Neural crest cell (in vitro differentiated cells): ENCODE measurements around the gene PLEKHN1. TPM values are rescaled to one million over a fixed set of nuclear protein-coding genes. Genes with fewer than 3 reads are reported as not detected.
"Not testable (repeated sequence)": the region's sequence is repeated elsewhere in the genome, so short reads cannot be mapped to it uniquely, and the experiment has no call there.

Experiments
- DNase-seq: peaks from one replicate; pipeline ENCODE4 v3.0.0; 2021; ENCODE audit warnings: low read depth, mixed read lengths, low spot score
- H3K27ac Mint-ChIP-seq: one replicate; pipeline ENCODE4 v1.8.0; 2021; ENCODE audit warnings: mild to moderate bottlenecking, mixed read lengths; ENCODE audit not compliant: unreplicated experiment
- H3K27me3 Mint-ChIP-seq: 2 replicates; pipeline ENCODE4 v1.8.0; 2021; ENCODE audit warnings: low read depth, mild to moderate bottlenecking, mixed read lengths
- H3K36me3 Mint-ChIP-seq: 2 replicates; pipeline ENCODE4 v1.8.0; 2021; ENCODE audit warnings: low read depth, mild to moderate bottlenecking, mixed read lengths
- H3K4me1 Mint-ChIP-seq: 2 replicates; pipeline ENCODE4 v1.8.0; 2021; ENCODE audit warnings: mixed read lengths
- H3K4me3 Mint-ChIP-seq: one replicate; pipeline ENCODE4 v1.8.0; 2021; ENCODE audit warnings: mild to moderate bottlenecking, mixed read lengths
- H3K9me3 Mint-ChIP-seq: 2 replicates; pipeline ENCODE4 v1.8.0; 2021; ENCODE audit warnings: mixed read lengths
- total RNA-seq: library from RNA; stranded (reverse); gene quantifications from 2 replicates; pipeline ENCODE4 v1.2.1, GENCODE V29; 2021
- TF ChIP-seq, protein P1 (sequence below): fragments of 200-600 bp; sonication (generic); conservative IDR thresholded peaks from 2 replicates; pipeline ENCODE4 v1.5.0; 2021; ENCODE audit warnings: antibody characterized with exemption, mild to moderate bottlenecking

PLEKHN1 gene
- total RNA-seq, 1 donor from 2014 or later, result not detected

DNA sequence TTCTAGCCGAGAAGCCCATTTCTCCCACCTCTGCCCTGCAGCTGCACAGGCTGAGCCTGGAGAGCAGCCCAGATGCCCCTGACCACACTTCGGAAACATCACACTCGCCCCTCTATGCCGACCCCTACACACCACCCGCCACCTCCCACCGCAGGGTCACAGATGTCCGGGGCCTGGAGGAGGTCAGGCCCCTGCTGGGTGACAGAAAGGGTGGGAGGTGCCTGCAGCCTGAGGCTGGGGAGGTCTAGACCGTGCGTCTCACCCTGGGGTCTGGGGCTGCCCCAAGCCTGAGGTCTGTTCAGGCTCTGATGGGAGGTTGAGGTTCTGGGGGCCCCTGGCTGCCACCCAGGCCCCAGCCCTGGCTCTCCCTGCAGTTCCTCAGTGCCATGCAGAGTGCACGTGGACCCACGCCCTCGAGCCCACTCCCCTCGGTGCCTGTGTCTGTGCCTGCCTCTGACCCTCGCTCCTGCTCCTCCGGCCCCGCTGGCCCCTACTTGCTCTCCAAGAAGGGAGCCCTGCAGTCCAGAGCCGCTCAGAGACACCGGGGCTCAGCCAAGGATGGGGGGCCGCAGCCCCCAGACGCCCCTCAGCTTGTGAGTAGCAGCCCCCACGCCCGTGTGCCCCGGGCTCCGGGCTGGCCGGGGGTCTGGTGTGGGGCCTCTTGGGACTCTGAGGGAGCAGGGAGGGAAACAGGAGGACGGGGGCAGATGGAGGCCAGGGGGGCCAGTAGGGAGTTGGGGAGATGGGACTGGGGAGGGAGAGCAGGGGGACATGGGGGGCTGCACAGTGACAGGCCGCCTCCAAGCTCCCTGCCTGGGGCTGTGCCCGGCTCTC, 7.4 kb downstream of the PLEKHN1 start:
- DNase-seq, result no peak
- Mint-ChIP-seq H3K36me3 (peaks cover 3% of the 10 kb centered on the region), H3K9me3 (peaks cover 3% of the 10 kb centered on the region), H3K27me3 (peaks cover 47% of the 10 kb centered on the region), H3K4me1 (peaks cover 3% of the 10 kb centered on the region), H3K27ac (no peak overlapping the region), H3K4me3 (no peak overlapping the region)
- TF ChIP-seq, protein P1, sequence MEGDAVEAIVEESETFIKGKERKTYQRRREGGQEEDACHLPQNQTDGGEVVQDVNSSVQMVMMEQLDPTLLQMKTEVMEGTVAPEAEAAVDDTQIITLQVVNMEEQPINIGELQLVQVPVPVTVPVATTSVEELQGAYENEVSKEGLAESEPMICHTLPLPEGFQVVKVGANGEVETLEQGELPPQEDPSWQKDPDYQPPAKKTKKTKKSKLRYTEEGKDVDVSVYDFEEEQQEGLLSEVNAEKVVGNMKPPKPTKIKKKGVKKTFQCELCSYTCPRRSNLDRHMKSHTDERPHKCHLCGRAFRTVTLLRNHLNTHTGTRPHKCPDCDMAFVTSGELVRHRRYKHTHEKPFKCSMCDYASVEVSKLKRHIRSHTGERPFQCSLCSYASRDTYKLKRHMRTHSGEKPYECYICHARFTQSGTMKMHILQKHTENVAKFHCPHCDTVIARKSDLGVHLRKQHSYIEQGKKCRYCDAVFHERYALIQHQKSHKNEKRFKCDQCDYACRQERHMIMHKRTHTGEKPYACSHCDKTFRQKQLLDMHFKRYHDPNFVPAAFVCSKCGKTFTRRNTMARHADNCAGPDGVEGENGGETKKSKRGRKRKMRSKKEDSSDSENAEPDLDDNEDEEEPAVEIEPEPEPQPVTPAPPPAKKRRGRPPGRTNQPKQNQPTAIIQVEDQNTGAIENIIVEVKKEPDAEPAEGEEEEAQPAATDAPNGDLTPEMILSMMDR, result no peak

DNA sequence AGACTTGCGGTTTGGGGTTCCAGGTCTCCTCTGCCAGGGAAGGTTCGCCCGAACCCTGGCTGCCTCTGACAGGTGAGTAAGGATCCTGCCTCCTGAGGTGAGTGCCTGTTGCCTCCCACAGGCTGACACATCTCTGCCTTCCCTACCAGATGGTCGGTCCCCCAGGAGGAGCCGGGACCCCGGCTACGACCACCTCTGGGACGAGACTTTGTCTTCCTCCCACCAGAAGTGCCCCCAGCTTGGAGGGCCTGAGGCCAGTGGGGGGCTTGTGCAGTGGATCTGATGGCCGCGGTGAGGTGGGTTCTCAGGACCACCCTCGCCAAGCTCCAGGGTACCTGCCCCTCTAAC, 8.0 kb downstream of the PLEKHN1 start:
- Mint-ChIP-seq H3K9me3 (peaks cover 3% of the 10 kb centered on the region), H3K4me1 (peaks cover 3% of the 10 kb centered on the region), H3K4me3 (no peak overlapping the region), H3K27me3 (peaks cover 41% of the 10 kb centered on the region), H3K36me3 (peaks cover 3% of the 10 kb centered on the region), H3K27ac (no peak overlapping the region)
- no peak for DNase-seq
- TF ChIP-seq, protein P1, result no peak

DNA sequence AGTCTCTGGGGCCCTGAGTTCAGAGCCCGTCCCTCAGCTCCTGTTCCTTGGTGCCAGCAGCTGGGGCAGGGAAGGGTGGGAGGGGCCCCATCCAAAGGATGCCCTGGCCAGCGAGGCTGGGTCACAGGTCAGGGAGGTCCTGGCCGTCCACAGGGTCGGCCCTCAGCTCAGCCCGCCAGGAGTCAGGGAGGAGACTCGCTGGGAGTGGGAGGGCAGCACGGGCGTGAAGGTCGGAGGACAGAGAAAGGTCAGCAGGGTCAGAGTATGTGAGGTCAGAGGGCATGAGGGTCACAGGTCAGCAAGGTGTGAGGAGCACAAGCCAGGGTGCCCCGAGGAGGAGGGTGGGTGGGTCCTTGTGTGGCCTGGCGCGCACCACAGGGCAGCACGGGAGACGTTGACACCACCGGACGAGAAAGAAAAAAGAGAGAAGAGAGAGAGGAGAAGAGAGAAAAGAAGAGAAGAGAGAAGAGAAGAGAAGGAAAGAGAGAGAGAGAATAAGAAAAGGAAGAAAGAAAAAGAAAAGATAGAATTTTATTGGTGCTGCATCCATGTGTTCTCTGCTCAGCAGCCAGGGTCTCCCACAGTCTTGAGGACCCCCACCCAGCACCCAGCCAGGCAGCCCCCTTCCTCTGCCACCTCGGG, 8.5 kb downstream of the PLEKHN1 start:
- H3K4me3 Mint-ChIP-seq, result no peak overlapping the region
- peaks cover 35% of the 10 kb centered on the region for H3K27me3 Mint-ChIP-seq
- no peak for DNase-seq
- peaks cover 3% of the 10 kb centered on the region for H3K4me1 Mint-ChIP-seq
- TF ChIP-seq, protein P1, result no peak
- no peak overlapping the region for H3K27ac Mint-ChIP-seq
- H3K36me3 Mint-ChIP-seq, result peaks cover 3% of the 10 kb centered on the region
- peaks cover 3% of the 10 kb centered on the region for H3K9me3 Mint-ChIP-seq

DNA sequence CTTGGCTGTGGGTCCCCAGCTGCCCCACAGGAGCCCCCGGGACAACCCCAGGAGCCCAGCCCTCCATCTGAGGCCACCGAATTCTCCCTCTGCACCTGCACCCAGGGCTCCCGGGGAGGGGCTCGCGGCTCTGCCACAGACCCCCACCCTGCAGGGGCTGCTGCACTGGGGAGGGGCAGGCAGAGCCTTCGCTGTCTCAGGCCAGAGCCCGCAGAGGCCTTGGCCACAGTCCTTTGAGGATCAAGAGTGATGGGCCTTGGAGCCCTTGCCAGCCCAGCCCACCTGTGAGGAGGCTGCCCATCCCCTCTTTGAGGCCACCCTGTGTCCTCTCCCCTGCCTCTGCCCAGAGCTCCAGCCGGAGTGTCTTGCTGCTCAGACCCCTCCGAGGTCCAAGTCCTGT, 9.1 kb downstream of the PLEKHN1 start:
- Mint-ChIP-seq H3K27me3 (peaks cover 30% of the 10 kb centered on the region), H3K27ac (no peak overlapping the region), H3K36me3 (peaks cover 3% of the 10 kb centered on the region), H3K4me3 (no peak overlapping the region), H3K9me3 (peaks cover 3% of the 10 kb centered on the region), H3K4me1 (peaks cover 3% of the 10 kb centered on the region)
- TF ChIP-seq, protein P1, result no peak
- no peak for DNase-seq

DNA sequence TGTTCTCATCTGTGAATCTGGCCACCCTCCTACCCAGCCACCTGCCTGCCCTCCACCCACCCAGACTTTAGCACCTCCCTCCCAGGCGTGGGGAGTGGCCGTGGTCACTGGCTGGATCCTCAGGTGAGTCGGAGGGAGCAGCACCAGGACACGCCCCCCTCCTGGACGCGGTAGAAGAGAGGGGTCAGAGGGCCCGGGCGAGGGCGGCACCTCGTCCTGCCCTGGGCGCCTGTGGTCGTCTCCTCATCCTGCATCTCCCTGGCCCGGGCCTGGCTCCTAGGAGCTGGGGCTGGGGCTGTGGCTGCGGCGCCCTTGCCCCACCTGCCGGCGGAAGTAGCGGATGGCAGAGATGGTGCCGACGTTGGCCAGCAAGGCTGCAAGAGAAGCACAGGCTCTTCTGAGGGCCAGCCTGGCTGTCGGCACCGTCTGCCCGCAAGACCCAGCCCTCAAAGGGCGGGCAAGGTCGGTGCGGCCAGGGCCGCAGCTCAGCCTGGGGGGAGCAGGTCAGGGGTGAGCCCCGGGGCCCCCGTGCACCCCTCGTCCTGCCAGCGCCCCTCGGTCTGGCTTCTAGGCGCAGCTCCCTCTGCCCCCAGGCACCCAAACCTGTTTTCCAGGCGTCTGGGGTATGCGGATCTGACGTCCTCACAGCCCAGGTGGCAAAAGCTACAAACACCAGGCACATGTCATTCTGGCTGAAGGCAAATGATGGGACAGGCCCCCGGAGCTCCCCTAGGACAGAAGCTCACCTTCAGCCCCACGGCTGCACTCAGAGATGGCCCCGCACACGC, 9.8 kb downstream of the PLEKHN1 start:
- no peak overlapping the region for H3K27ac Mint-ChIP-seq
- H3K4me1 Mint-ChIP-seq, result peaks cover 3% of the 10 kb centered on the region
- H3K4me3 Mint-ChIP-seq, result no peak overlapping the region
- peaks cover 28% of the 10 kb centered on the region for H3K27me3 Mint-ChIP-seq
- DNase-seq, result peak; percentile 71
- H3K9me3 Mint-ChIP-seq, result peaks cover 3% of the 10 kb centered on the region
- peaks cover 3% of the 10 kb centered on the region for H3K36me3 Mint-ChIP-seq
- TF ChIP-seq, protein P1, result peak; percentile 82

DNA sequence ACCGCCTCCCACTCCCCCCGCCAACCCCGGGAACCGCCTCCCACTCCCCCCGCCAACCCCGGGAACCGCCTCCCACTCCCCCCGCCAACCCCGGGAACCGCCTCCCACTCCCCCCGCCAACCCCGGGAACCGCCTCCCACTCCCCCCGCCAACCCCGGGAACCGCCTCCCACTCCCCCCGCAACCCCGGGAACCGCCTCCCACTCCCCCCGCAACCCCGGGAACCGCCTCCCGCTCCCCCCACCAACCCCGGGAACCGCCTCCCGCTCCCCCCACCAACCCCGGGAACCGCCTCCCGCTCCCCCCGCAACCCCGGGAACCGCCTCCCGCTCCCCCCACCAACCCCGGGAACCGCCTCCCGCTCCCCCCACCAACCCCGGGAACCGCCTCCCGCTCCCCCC, 10.5 kb downstream of the PLEKHN1 start:
- H3K4me1 Mint-ChIP-seq, H3K9me3 Mint-ChIP-seq, H3K27ac Mint-ChIP-seq, H3K36me3 Mint-ChIP-seq, H3K4me3 Mint-ChIP-seq, DNase-seq: not testable (repeated sequence)
- peaks cover 22% of the 10 kb centered on the region for H3K27me3 Mint-ChIP-seq
